GM10266 (cell line): ENCODE data around the gene HOXB6.

ENCODE experiments used
- DNase-seq: peaks from one replicate; pipeline ENCODE4 v3.0.0; 2012; ENCODE audit errors: extremely low spot score
- TF ChIP-seq, protein P1 (sequence below): IDR thresholded peaks from 2 replicates; pipeline ENCODE4 v1.5.1; 2012; ENCODE audit warnings: mild to moderate bottlenecking, low read depth; ENCODE audit not compliant: control insufficient read depth, insufficient read depth; ENCODE audit errors: missing control alignments

HOXB6 gene

GRCh38 chr17:48553190-48553547 lies 51.6 kb downstream of the HOXB6 start:
- TF ChIP-seq, protein P1, sequence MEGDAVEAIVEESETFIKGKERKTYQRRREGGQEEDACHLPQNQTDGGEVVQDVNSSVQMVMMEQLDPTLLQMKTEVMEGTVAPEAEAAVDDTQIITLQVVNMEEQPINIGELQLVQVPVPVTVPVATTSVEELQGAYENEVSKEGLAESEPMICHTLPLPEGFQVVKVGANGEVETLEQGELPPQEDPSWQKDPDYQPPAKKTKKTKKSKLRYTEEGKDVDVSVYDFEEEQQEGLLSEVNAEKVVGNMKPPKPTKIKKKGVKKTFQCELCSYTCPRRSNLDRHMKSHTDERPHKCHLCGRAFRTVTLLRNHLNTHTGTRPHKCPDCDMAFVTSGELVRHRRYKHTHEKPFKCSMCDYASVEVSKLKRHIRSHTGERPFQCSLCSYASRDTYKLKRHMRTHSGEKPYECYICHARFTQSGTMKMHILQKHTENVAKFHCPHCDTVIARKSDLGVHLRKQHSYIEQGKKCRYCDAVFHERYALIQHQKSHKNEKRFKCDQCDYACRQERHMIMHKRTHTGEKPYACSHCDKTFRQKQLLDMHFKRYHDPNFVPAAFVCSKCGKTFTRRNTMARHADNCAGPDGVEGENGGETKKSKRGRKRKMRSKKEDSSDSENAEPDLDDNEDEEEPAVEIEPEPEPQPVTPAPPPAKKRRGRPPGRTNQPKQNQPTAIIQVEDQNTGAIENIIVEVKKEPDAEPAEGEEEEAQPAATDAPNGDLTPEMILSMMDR: no peak
- no peak for DNase-seq

GRCh38 chr17:48552466-48553189 lies 52.2 kb downstream of the HOXB6 start:
- no peak for DNase-seq
- TF ChIP-seq, protein P1: no peak

DNA sequence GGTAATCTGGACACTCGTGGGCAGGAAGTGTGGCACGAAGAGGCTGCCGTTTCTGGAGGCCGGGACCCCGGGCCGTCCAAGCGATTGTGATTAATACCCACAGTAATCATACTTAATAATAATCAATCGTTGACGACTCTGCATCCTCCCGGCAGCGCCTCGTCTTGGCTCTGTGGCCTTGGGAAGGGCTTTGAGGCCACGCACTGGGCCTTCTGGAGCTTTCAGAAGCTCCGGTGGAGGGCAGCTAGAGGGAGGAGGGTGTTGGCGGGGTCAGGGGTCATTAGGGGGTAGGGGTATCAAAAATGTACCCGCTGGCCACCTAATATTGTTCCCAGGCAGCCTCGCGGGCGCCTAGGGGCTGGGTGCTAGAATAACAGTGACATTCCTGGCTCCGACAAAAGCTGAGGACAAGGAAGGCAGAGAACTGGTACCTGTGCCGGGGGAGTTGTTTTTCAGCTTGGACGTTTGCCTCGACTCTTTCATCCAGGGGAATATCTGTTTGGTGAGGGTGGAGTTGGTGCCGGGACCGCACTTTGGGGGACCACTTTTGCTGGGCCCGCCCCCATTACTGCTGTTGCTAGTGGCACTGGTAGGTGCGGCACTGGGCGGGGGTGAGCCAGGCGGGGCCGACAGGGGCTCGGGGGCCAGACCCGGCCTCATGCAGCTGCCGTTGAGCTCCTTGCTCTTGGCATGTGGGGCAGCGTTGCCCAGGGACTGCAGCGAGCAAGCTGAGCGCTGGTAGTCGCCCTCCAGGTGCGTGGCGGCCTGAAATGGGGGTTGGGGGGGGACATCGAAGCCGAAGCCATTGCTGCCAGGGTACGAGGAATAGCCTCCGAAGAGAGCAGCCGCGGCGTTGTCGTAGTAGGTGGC lies 53.0 kb downstream of the HOXB6 start:
- TF ChIP-seq, protein P1: no peak
- no peak for DNase-seq

DNA sequence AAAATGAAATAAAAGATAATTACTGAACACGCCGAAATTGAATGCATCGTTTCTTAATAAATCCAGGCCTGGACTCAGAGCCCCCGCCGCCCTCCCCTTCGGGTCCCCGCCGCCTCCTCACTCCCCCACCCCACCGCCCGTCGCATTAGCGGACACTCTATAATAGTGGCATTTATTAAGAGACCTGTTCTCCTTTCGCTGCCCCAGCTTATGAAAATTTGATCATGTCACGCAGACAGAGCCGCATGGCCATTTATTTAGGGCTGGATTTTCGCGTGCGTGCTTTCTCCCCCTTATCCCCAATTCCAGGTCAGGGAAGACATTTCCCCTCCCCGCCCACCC lies 53.6 kb downstream of the HOXB6 start:
- TF ChIP-seq, protein P1: no peak
- no peak for DNase-seq

GRCh38 chr17:48550502-48551213 lies 54.1 kb downstream of the HOXB6 start:
- DNase-seq: no peak
- TF ChIP-seq, protein P1: no peak

GRCh38 chr17:48549914-48550501 lies 54.8 kb downstream of the HOXB6 start:
- no peak for DNase-seq
- TF ChIP-seq, protein P1: no peak

DNA sequence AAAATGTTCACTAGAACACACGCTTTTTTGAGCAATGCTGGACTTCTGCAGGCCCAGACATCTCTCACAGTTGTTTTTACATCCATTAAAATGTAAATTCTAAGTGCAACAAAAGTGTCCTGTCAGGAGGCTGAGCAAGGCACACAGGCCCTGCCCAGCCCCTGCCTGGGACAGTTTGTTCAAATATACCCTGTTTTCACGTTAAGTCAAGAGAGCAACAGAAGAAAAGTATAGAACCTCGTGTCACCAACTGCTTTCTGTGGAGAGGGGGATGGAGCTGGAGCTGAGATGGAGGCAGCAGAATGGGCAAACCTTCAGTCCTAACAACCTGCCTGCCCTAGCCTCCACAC lies 55.5 kb downstream of the HOXB6 start:
- no peak for DNase-seq
- TF ChIP-seq, protein P1: no peak
